CD1c-positive myeloid dendritic cell (primary cell): ENCODE measurements around the gene PITX1.
"Not testable (repeated sequence)": the region's sequence is repeated elsewhere in the genome, so short reads cannot be mapped to it uniquely, and the experiment has no call there.

ENCODE experiments used
- DNase-seq: peaks from one replicate; pipeline ENCODE4 v3.0.0-alpha.2; 2016; ENCODE audit errors: extremely low spot score

The PITX1 gene

GRCh38 chr5:135033901-135034235 lies at the start of gene PITX1:
Gene PITX1 (minus strand): TSS chr5:135034228. CDS start chr5:135033881, 347 bp downstream.
- DNase-seq = peak; percentile 17

GRCh38 chr5:135083334-135083733 lies 49.3 kb upstream of the PITX1 start:
- not testable (repeated sequence) for DNase-seq

GRCh38 chr5:135081240-135081639 lies 47.2 kb upstream of the PITX1 start:
- no peak for DNase-seq

- DNase-seq = no peak
Observed at GRCh38 chr5:135079760-135080159, 45.7 kb upstream of the PITX1 start.

- no peak for DNase-seq
Observed at GRCh38 chr5:135079099-135079681, 45.2 kb upstream of the PITX1 start.

GRCh38 chr5:135076801-135077200 lies 42.8 kb upstream of the PITX1 start:
- no peak for DNase-seq

GRCh38 chr5:135076051-135076491 lies 42.0 kb upstream of the PITX1 start:
- no peak for DNase-seq

- no peak for DNase-seq
Observed at GRCh38 chr5:135075621-135076020, 41.6 kb upstream of the PITX1 start.

- no peak for DNase-seq
Observed at GRCh38 chr5:135073761-135074345, 39.8 kb upstream of the PITX1 start.

- no peak for DNase-seq
Observed at GRCh38 chr5:135072387-135073281, 38.6 kb upstream of the PITX1 start.

- DNase-seq = no peak
Observed at GRCh38 chr5:135071311-135071710, 37.3 kb upstream of the PITX1 start.

GRCh38 chr5:135069895-135070657 lies 36.0 kb upstream of the PITX1 start:
- peak; percentile 21 for DNase-seq

GRCh38 chr5:135069016-135069770 lies 35.2 kb upstream of the PITX1 start:
- no peak for DNase-seq

GRCh38 chr5:135067587-135067986 lies 33.6 kb upstream of the PITX1 start:
- no peak for DNase-seq

- DNase-seq = no peak
Observed at GRCh38 chr5:135066781-135067180, 32.8 kb upstream of the PITX1 start.

- no peak for DNase-seq
Observed at GRCh38 chr5:135065306-135066265, 31.6 kb upstream of the PITX1 start.

- DNase-seq = no peak
Observed at GRCh38 chr5:135064235-135064570, 30.2 kb upstream of the PITX1 start.

- no peak for DNase-seq
Observed at GRCh38 chr5:135063511-135064234, 29.6 kb upstream of the PITX1 start.

- DNase-seq = no peak
Observed at GRCh38 chr5:135063056-135063445, 29.0 kb upstream of the PITX1 start.
